Measurements from ENCODE around the gene LRRC37A3. TPM values are rescaled to one million over a fixed set of nuclear protein-coding genes. Genes with fewer than 3 reads are reported as not detected.
"Not testable (repeated sequence)": the region's sequence is repeated elsewhere in the genome, so short reads cannot be mapped to it uniquely, and the experiment has no call there.

The LRRC37A3 gene
- total RNA-seq, 1 experiment from 2014 or later = 34.1 TPM

DNA sequence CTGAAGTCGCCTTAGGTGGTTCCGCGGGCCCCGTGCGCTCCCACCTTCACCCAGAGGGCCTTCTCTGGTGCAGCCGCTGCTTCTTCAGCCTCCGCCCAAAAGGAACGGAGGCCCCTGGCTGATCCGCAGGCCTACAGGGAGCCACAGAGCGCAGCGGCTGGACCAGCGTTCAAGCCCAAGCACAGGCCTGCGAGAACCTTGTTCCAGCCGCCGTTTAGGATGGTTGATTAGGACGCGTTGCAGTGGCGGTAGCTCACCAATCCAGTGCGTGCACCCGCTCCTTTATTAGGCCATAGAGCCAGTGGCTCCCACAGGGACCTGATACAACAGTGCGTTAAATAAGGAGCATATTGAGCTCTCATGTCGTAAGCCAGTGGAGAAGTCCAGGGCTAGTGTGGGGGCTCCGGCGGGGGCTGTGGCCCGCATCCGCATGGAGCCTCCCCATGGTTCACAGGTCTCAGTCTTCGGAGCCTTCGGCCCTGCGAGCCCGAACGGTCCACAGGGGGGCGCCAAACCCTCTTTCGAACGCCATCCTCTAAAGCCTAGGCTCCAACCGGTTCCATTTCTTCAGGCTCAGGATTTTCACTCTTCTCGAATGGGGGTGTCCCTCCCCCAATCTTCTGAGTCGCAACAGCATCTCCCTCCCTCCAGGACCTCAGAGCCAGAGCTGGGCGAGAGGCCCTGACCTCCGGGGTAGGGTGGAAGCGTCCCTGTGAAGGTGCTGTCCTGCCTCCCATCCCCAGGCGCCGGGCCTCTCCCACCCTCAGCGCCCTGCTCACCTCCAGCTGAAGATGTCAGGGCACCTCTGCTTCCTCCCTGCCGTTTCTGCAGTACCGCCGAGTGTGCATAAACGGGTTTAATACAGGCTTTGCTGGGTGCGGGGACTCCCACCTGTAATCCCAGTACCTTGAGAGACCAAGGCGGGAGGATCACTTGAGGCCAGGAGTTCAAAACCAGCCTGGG, 71.5 kb downstream of the LRRC37A3 start:
- intact Hi-C loops (cut with micrococcal nuclease; ENCODE audit: unreplicated experiment) = not testable (repeated sequence)

GRCh38 chr17:64846892-64847291, 72.4 kb downstream of the LRRC37A3 start:
- DNase-seq; H3K27me3 Mint-ChIP-seq (ENCODE audit: unreplicated experiment); BruUV-seq (replicated peaks); intact Hi-C loops (cut with micrococcal nuclease; ENCODE audit: unreplicated experiment); H3K36me3 Mint-ChIP-seq (ENCODE audit: insufficient read depth, unreplicated experiment); H3K9me3 Mint-ChIP-seq (ENCODE audit: low read depth, unreplicated experiment); CTCF ChIA-PET; H3K4me1 Mint-ChIP-seq (ENCODE audit: low read depth, unreplicated experiment); H3K27ac Mint-ChIP-seq (ENCODE audit: unreplicated experiment); H3K4me3 Mint-ChIP-seq (ENCODE audit: low read depth, unreplicated experiment): not testable (repeated sequence)

More for the DNA sequence above, 71.5 kb downstream of the LRRC37A3 start:
- not testable (repeated sequence) for H3K4me1 Mint-ChIP-seq (ENCODE audit: low read depth, unreplicated experiment); H3K36me3 Mint-ChIP-seq (ENCODE audit: insufficient read depth, unreplicated experiment); H3K27me3 Mint-ChIP-seq (ENCODE audit: unreplicated experiment); H3K27ac Mint-ChIP-seq (ENCODE audit: unreplicated experiment); H3K9me3 Mint-ChIP-seq (ENCODE audit: low read depth, unreplicated experiment); BruUV-seq (replicated peaks); H3K4me3 Mint-ChIP-seq (ENCODE audit: low read depth, unreplicated experiment)
- CTCF ChIA-PET = interaction anchor here (0.7 kb wide), 1 partner anchor 757 kb away, joined by 3 read pairs; no protein-coding TSS in a partner anchor
- peak; percentile 66 for DNase-seq

GRCh38 chr17:64843918-64844317, 75.4 kb downstream of the LRRC37A3 start:
- CTCF ChIA-PET; H3K27me3 Mint-ChIP-seq (ENCODE audit: unreplicated experiment); BruUV-seq (replicated peaks); H3K27ac Mint-ChIP-seq (ENCODE audit: unreplicated experiment); H3K36me3 Mint-ChIP-seq (ENCODE audit: insufficient read depth, unreplicated experiment); H3K4me3 Mint-ChIP-seq (ENCODE audit: low read depth, unreplicated experiment); intact Hi-C loops (cut with micrococcal nuclease; ENCODE audit: unreplicated experiment); H3K9me3 Mint-ChIP-seq (ENCODE audit: low read depth, unreplicated experiment); H3K4me1 Mint-ChIP-seq (ENCODE audit: low read depth, unreplicated experiment); DNase-seq: not testable (repeated sequence)

DNA sequence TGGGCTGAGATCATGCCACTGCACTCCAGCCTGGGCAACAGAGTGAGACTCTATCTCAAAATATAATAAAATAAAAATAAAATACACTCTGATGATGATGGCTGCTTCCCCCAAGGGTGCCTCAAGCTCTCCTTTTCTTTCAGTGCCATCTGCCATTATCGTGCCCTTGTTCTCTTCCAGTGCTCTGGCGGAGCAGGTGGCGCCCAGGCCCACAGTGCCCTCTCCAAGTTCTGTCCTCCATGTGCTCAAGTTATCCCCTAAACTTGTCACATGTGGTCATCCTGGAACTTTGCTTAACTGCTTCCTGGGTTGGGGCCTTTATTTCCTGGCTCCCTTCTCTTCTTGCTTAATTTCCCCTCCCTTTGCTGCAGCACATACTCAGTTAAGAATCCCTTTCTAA, 76.4 kb downstream of the LRRC37A3 start:
- H3K4me3 Mint-ChIP-seq (ENCODE audit: low read depth, unreplicated experiment); CTCF ChIA-PET; H3K27me3 Mint-ChIP-seq (ENCODE audit: unreplicated experiment); DNase-seq; intact Hi-C loops (cut with micrococcal nuclease; ENCODE audit: unreplicated experiment); BruUV-seq (replicated peaks); H3K36me3 Mint-ChIP-seq (ENCODE audit: insufficient read depth, unreplicated experiment); H3K9me3 Mint-ChIP-seq (ENCODE audit: low read depth, unreplicated experiment); H3K4me1 Mint-ChIP-seq (ENCODE audit: low read depth, unreplicated experiment); H3K27ac Mint-ChIP-seq (ENCODE audit: unreplicated experiment): not testable (repeated sequence)

GRCh38 chr17:64840960-64841359, 78.3 kb downstream of the LRRC37A3 start:
- intact Hi-C loops (cut with micrococcal nuclease; ENCODE audit: unreplicated experiment); CTCF ChIA-PET; H3K9me3 Mint-ChIP-seq (ENCODE audit: low read depth, unreplicated experiment); BruUV-seq (replicated peaks); H3K27me3 Mint-ChIP-seq (ENCODE audit: unreplicated experiment); DNase-seq; H3K4me1 Mint-ChIP-seq (ENCODE audit: low read depth, unreplicated experiment); H3K27ac Mint-ChIP-seq (ENCODE audit: unreplicated experiment); H3K4me3 Mint-ChIP-seq (ENCODE audit: low read depth, unreplicated experiment): not testable (repeated sequence)
- H3K36me3 Mint-ChIP-seq (ENCODE audit: insufficient read depth, unreplicated experiment) = peaks cover 18% of the 10 kb centered on the region

DNA sequence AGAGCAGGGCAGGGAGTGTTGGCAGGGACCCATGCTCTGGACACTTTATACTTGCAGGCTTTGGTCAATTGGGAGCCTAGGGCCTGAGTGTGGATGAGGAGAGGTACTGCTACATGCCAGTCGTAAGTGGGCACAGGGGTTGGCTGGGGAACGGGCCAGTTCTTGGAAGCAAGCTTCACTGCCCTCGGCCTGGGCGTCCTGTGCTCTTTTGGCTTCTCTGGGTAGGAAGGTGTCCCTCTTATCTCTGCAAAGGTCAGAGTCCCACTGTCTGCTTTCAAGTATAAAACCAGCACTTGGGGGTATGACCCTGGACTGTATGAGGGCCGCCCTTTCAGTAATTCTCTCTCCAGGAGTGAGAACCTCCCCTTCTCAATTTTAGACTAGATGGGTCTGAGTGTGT, 80.8 kb downstream of the LRRC37A3 start:
- H3K27ac Mint-ChIP-seq (ENCODE audit: unreplicated experiment); CTCF ChIA-PET; BruUV-seq (replicated peaks); H3K4me3 Mint-ChIP-seq (ENCODE audit: low read depth, unreplicated experiment); DNase-seq; H3K27me3 Mint-ChIP-seq (ENCODE audit: unreplicated experiment); H3K4me1 Mint-ChIP-seq (ENCODE audit: low read depth, unreplicated experiment); intact Hi-C loops (cut with micrococcal nuclease; ENCODE audit: unreplicated experiment); H3K9me3 Mint-ChIP-seq (ENCODE audit: low read depth, unreplicated experiment): not testable (repeated sequence)
- H3K36me3 Mint-ChIP-seq (ENCODE audit: insufficient read depth, unreplicated experiment) = peaks cover 25% of the 10 kb centered on the region

DNA sequence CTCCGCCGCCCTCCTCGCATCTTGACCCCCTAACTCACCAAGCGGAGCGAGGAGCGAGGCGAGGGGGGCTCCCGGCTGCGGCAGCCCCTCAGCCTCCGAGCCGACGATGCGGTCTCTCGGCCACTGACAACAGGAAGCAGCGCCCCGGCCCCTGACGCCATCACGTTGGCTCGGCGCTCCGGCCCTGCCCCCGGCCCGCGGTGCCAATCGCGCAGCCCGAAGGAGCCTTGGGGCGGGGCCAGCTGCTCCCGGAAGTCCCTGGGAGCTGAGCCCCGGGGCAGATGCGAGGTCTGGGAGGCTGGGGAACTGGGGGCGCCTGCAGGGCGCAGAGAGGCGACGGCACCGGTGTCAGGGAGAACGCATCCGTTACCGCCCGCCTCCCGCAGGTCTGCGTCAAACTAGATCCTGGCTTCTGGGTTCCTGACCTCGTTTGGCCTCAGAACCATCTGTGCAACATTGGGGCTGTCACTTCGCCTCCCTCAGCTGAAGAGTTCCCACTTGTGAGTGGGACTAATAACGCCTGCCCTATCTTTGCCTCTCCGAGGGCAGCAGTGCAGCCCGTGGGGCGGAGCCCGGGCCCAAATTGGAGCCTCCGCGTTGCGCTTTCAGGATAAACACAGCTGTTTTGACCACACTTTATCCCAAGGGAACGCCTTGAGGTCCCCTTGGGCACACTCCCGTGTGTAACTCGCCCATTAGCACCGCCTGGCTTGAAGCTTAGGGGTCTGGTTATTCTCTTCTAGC, 82.1 kb downstream of the LRRC37A3 start:
- peaks cover 25% of the 10 kb centered on the region for H3K36me3 Mint-ChIP-seq (ENCODE audit: insufficient read depth, unreplicated experiment)
- H3K9me3 Mint-ChIP-seq (ENCODE audit: low read depth, unreplicated experiment); H3K27me3 Mint-ChIP-seq (ENCODE audit: unreplicated experiment); H3K4me1 Mint-ChIP-seq (ENCODE audit: low read depth, unreplicated experiment); intact Hi-C loops (cut with micrococcal nuclease; ENCODE audit: unreplicated experiment); H3K27ac Mint-ChIP-seq (ENCODE audit: unreplicated experiment): not testable (repeated sequence)
- peak overlapping the region; percentile 92 for H3K4me3 Mint-ChIP-seq (ENCODE audit: low read depth, unreplicated experiment)
- DNase-seq = peak; percentile 82
- TSS peak; percentile 86 for BruUV-seq (replicated peaks)
- CTCF ChIA-PET = interaction anchor here (0.6 to 1.4 kb wide), 2 partner anchors 59 to 63 kb away, joined by 6 read pairs; no protein-coding TSS in a partner anchor

GRCh38 chr17:64836623-64837017, 82.7 kb downstream of the LRRC37A3 start:
- BruUV-seq (replicated peaks); intact Hi-C loops (cut with micrococcal nuclease; ENCODE audit: unreplicated experiment); H3K9me3 Mint-ChIP-seq (ENCODE audit: low read depth, unreplicated experiment); H3K27me3 Mint-ChIP-seq (ENCODE audit: unreplicated experiment); H3K4me1 Mint-ChIP-seq (ENCODE audit: low read depth, unreplicated experiment): not testable (repeated sequence)
- peak overlapping the region; percentile 92 for H3K27ac Mint-ChIP-seq (ENCODE audit: unreplicated experiment)
- peak; percentile 4 for DNase-seq
- CTCF ChIA-PET = interaction anchor here (1.4 kb wide), 1 partner anchor 63 kb away, joined by 6 read pairs; no protein-coding TSS in a partner anchor
- H3K36me3 Mint-ChIP-seq (ENCODE audit: insufficient read depth, unreplicated experiment) = peaks cover 25% of the 10 kb centered on the region
- peak overlapping the region; percentile 92 for H3K4me3 Mint-ChIP-seq (ENCODE audit: low read depth, unreplicated experiment)

GRCh38 chr17:64834060-64834459, 85.2 kb downstream of the LRRC37A3 start:
- BruUV-seq (replicated peaks); H3K4me3 Mint-ChIP-seq (ENCODE audit: low read depth, unreplicated experiment); H3K4me1 Mint-ChIP-seq (ENCODE audit: low read depth, unreplicated experiment); H3K27me3 Mint-ChIP-seq (ENCODE audit: unreplicated experiment); DNase-seq; H3K27ac Mint-ChIP-seq (ENCODE audit: unreplicated experiment); CTCF ChIA-PET; intact Hi-C loops (cut with micrococcal nuclease; ENCODE audit: unreplicated experiment); H3K9me3 Mint-ChIP-seq (ENCODE audit: low read depth, unreplicated experiment): not testable (repeated sequence)
- H3K36me3 Mint-ChIP-seq (ENCODE audit: insufficient read depth, unreplicated experiment) = peaks cover 25% of the 10 kb centered on the region
